PC-9 (cell line): ENCODE results near the gene SLC17A4. TPM values are rescaled to one million over a fixed set of nuclear protein-coding genes. Genes with fewer than 3 reads are reported as not detected.

Source experiments
- BruUV-seq: library from RNA; stranded (reverse); fragments of 400-500 nt; replicated peaks from 2 replicates; lab custom pipeline; 2021; lab: Mats Ljungman, UMichigan
- CTCF ChIA-PET: fragments of 300-600 bp; sonication (Branson Sonifier 250); formaldehyde crosslinking; loops from one replicate; lab custom pipeline; 2022; ENCODE audit warnings: antibody characterized with exemption; lab: Charles Lee
- POLR2A ChIA-PET: fragments of 300-600 bp; sonication (Branson Sonifier 250); formaldehyde crosslinking; loops from one replicate; lab custom pipeline; 2022; ENCODE audit warnings: antibody characterized with exemption; ENCODE audit not compliant: unreplicated experiment; lab: Charles Lee
- DNase-seq, 2 experiments: peaks; one replicate each; pipeline versions ENCODE4 v3.0.0 to v3.0.0-alpha.2; 2015 to 2022; ENCODE audit warnings: mixed read lengths in 1 of 2
- H2AFZ ChIP-seq: fragments of 200-600 bp; sonication (generic); 2 replicates; pipeline ENCODE4 v1.8.1; 2017; ENCODE audit warnings: antibody characterized with exemption
- H3F3A ChIP-seq: fragments of 200-600 bp; sonication (generic); 2 replicates; pipeline ENCODE4 v1.8.1; 2017; ENCODE audit warnings: antibody characterized with exemption, mild to moderate bottlenecking, low read depth; ENCODE audit not compliant: insufficient read depth
- H3K27ac ChIP-seq: fragments of 200-600 bp; sonication (generic); 2 replicates; pipeline ENCODE4 v1.6.1; 2016; ENCODE audit warnings: mixed run types
- H3K27me3 ChIP-seq: fragments of 200-600 bp; sonication (generic); 2 replicates; pipeline ENCODE4 v1.6.1; 2016; ENCODE audit warnings: low read depth, mixed run types; ENCODE audit not compliant: insufficient read depth
- H3K36me3 ChIP-seq: fragments of 200-600 bp; sonication (generic); 2 replicates; pipeline ENCODE4 v1.6.1; 2016; ENCODE audit warnings: low read depth, mixed run types
- H3K4me1 ChIP-seq: fragments of 200-600 bp; sonication (generic); replicated peaks from 2 replicates; pipeline ENCODE4 v1.6.1; 2016; ENCODE audit warnings: mixed run types; ENCODE audit not compliant: insufficient read depth
- H3K4me2 ChIP-seq: fragments of 200-600 bp; sonication (generic); 2 replicates; pipeline ENCODE4 v1.6.1; 2017; ENCODE audit warnings: mixed run types
- H3K4me3 ChIP-seq: fragments of 200-600 bp; sonication (generic); 2 replicates; pipeline ENCODE4 v1.6.1; 2016; ENCODE audit warnings: mixed run types
- H3K79me2 ChIP-seq: fragments of 200-600 bp; sonication (generic); 2 replicates; pipeline ENCODE4 v1.6.1; 2017; ENCODE audit warnings: low read depth, mixed run types
- H3K9me2 ChIP-seq: fragments of 200-600 bp; sonication (generic); 2 replicates; pipeline ENCODE4 v1.8.1; 2017; ENCODE audit warnings: mild to moderate bottlenecking; ENCODE audit not compliant: insufficient read depth
- H3K9me3 ChIP-seq: fragments of 200-600 bp; sonication (generic); 2 replicates; pipeline ENCODE4 v1.8.1; 2016; ENCODE audit warnings: low read depth; ENCODE audit not compliant: insufficient read depth
- H4K20me1 ChIP-seq: fragments of 200-600 bp; sonication (generic); 2 replicates; pipeline ENCODE4 v1.8.1; 2017; ENCODE audit not compliant: insufficient read depth
- CTCF ChIP-seq: fragments of 200-600 bp; sonication (generic); conservative IDR thresholded peaks from 2 replicates; pipeline ENCODE4 v1.6.1; 2017; ENCODE audit warnings: mixed run types, antibody characterized with exemption, mild to moderate bottlenecking, moderate library complexity
- EZH2 ChIP-seq: fragments of 200-600 bp; sonication (generic); IDR thresholded peaks from 2 replicates; pipeline ENCODE4 v1.8.0; 2017; ENCODE audit warnings: antibody characterized with exemption, low read depth
- intact Hi-C: fragments of 100-400 bp; cut with micrococcal nuclease; formaldehyde crosslinking; loops from one replicate; pipeline ENCODE4 v1.10.0; 2022; ENCODE audit not compliant: unreplicated experiment
- total RNA-seq: library from RNA; stranded (reverse); gene quantifications from 2 replicates; pipeline ENCODE4 v1.2.3, GENCODE V29; 2021

SLC17A4 gene
- total RNA-seq, 1 experiment from 2014 or later: 0.13 TPM

- BruUV-seq: no TSS peak
These were observed 44.3 kb upstream of the SLC17A4 start for GRCh38 chr6:25710287-25710686.

GRCh38 chr6:25713824-25714223 is 40.7 kb upstream of the SLC17A4 start:
- no peaks in the 10 kb centered on the region for H4K20me1 ChIP-seq
- TF ChIP-seq CTCF (no peak), EZH2 (no peak)
- H3K79me2 ChIP-seq: no peaks in the 10 kb centered on the region
- H3K27me3 ChIP-seq: no peaks in the 10 kb centered on the region
- H3K4me1 ChIP-seq: no peaks in the 10 kb centered on the region
- no peaks in the 10 kb centered on the region for H3K9me3 ChIP-seq
- no peak overlapping the region for H3K4me3 ChIP-seq
- H3K4me2 ChIP-seq: no peak overlapping the region
- ChIA-PET POLR2A (no interaction called here), CTCF (no interaction called here)
- H3K9me2 ChIP-seq: no peaks in the 10 kb centered on the region
- no peaks in the 10 kb centered on the region for H3K36me3 ChIP-seq
- no peak overlapping the region for H2AFZ ChIP-seq
- intact Hi-C loops: no loop called here
- DNase-seq: no peak
- H3K27ac ChIP-seq: no peak overlapping the region
- H3F3A ChIP-seq: no peaks in the 10 kb centered on the region
- no TSS peak for BruUV-seq

More at GRCh38 chr6:25710287-25710686, 44.3 kb upstream of the SLC17A4 start:
- Histone ChIP-seq H4K20me1 (no peaks in the 10 kb centered on the region), H2AFZ (0 out of 2 replicates have a peak overlapping the region, but pooled peaks have one; percentile 16), H3F3A (no peaks in the 10 kb centered on the region), H3K9me2 (no peaks in the 10 kb centered on the region), H3K4me1 (no peaks in the 10 kb centered on the region), H3K4me2 (no peak overlapping the region), H3K9me3 (no peaks in the 10 kb centered on the region), H3K27me3 (no peaks in the 10 kb centered on the region), H3K36me3 (no peaks in the 10 kb centered on the region), H3K4me3 (no peak overlapping the region), H3K27ac (no peak overlapping the region), H3K79me2 (no peaks in the 10 kb centered on the region)
- POLR2A ChIA-PET: no interaction called here
- DNase-seq: no peak
- TF ChIP-seq EZH2: no peak
- TF ChIP-seq CTCF: no peak
- intact Hi-C loops: no loop called here
- CTCF ChIA-PET: no interaction called here

- intact Hi-C loops: no loop called here
- H3K27me3 ChIP-seq: no peaks in the 10 kb centered on the region
- no peak overlapping the region for H2AFZ ChIP-seq
- no peaks in the 10 kb centered on the region for H3K4me1 ChIP-seq
- no peak overlapping the region for H3K4me2 ChIP-seq
- H3K36me3 ChIP-seq: no peaks in the 10 kb centered on the region
- no peaks in the 10 kb centered on the region for H3K79me2 ChIP-seq
- H3K9me2 ChIP-seq: no peaks in the 10 kb centered on the region
- TF ChIP-seq EZH2: no peak
- TF ChIP-seq CTCF: no peak
- BruUV-seq: no TSS peak
- no peak overlapping the region for H3K4me3 ChIP-seq
- ChIA-PET POLR2A (no interaction called here), CTCF (interaction anchor here (0.6 kb wide), 1 partner anchor 194 kb away, joined by 4 read pairs; no protein-coding TSS in a partner anchor)
- H4K20me1 ChIP-seq: no peaks in the 10 kb centered on the region
- H3K9me3 ChIP-seq: no peaks in the 10 kb centered on the region
- H3F3A ChIP-seq: no peaks in the 10 kb centered on the region
- DNase-seq: no peak
- H3K27ac ChIP-seq: no peak overlapping the region
These were observed 39.8 kb upstream of the SLC17A4 start for GRCh38 chr6:25714765-25715164.
